GM18505 (cell line): ENCODE data around the gene OR51V1.
"Not testable (repeated sequence)": the region's sequence is repeated elsewhere in the genome, so short reads cannot be mapped to it uniquely, and the experiment has no call there.

ENCODE experiments used
- ATAC-seq: cut with Tn5 transposase; IDR thresholded peaks from one replicate; pipeline ENCODE4 v1.9.1; 2021; ENCODE audit not compliant: unreplicated experiment
- POLR2A ChIP-seq: IDR thresholded peaks from 4 replicates; pipeline ENCODE4 v1.6.1; 2011; ENCODE audit warnings: borderline replicate concordance; ENCODE audit not compliant: insufficient read depth, insufficient read length; ENCODE audit errors: extremely low read depth

The OR51V1 gene

GRCh38 chr11:5178046-5178837 is 22.2 kb downstream of the OR51V1 start:
- no peak for ATAC-seq
- TF ChIP-seq POLR2A: no peak

GRCh38 chr11:5174934-5175333 is 25.5 kb downstream of the OR51V1 start:
- no peak for ATAC-seq
- TF ChIP-seq POLR2A: no peak

- no peak for ATAC-seq
- TF ChIP-seq POLR2A: no peak
Observed at GRCh38 chr11:5171856-5172255, 28.6 kb downstream of the OR51V1 start.

- not testable (repeated sequence) for ATAC-seq
Observed at GRCh38 chr11:5165898-5166297, 34.6 kb downstream of the OR51V1 start.

GRCh38 chr11:5164807-5165206 is 35.7 kb downstream of the OR51V1 start:
- ATAC-seq: not testable (repeated sequence)

GRCh38 chr11:5161045-5161444 is 39.4 kb downstream of the OR51V1 start:
- not testable (repeated sequence) for ATAC-seq

- ATAC-seq: not testable (repeated sequence)
Observed at GRCh38 chr11:5160217-5160616, 40.3 kb downstream of the OR51V1 start.

GRCh38 chr11:5159806-5160205 is 40.7 kb downstream of the OR51V1 start:
- TF ChIP-seq POLR2A: no peak
- no peak for ATAC-seq

- ATAC-seq: no peak
- TF ChIP-seq POLR2A: no peak
Observed at GRCh38 chr11:5154657-5155056, 45.8 kb downstream of the OR51V1 start, which contains the start of gene OR52A1. OR52A1 (minus strand) TSS chr11:5154757; CDS start chr11:5152369, 2,388 bp downstream.

GRCh38 chr11:5153574-5154431 is 46.7 kb downstream of the OR51V1 start:
- ATAC-seq: no peak
- no peak for TF ChIP-seq POLR2A

- no peak for TF ChIP-seq POLR2A
- no peak for ATAC-seq
Observed at GRCh38 chr11:5151713-5152153, 48.7 kb downstream of the OR51V1 start.
